Fibroblast of the aortic adventitia (primary cell): ENCODE results near the gene OTX2. TPM values are rescaled to one million over a fixed set of nuclear protein-coding genes. Genes with fewer than 3 reads are reported as not detected.

Experiments
- DNase-seq: peaks from one replicate; pipeline ENCODE4 v3.0.0-alpha.2; 2010; ENCODE audit warnings: low read depth
- H3K4me3 ChIP-seq: 2 replicates; pipeline ENCODE4 v1.5.1; 2011; ENCODE audit warnings: low read depth, mild to moderate bottlenecking, control low read depth, low read length, moderate library complexity
- CTCF ChIP-seq: IDR thresholded peaks from 2 replicates; pipeline ENCODE4 v1.5.1; 2011; ENCODE audit warnings: mild to moderate bottlenecking, low read length, control low read depth, inconsistent platforms; ENCODE audit not compliant: insufficient read depth
- total RNA-seq: library from RNA; depleted of rRNA; stranded (reverse); fragments of >200 nt; gene quantifications from 2 replicates; pipeline ENCODE4 v1.2.3, GENCODE V29; 2012; ENCODE audit warnings: low replicate concordance

OTX2 gene
- total RNA-seq, 1 donor: not detected

- no peak for DNase-seq
- no peak overlapping the region for H3K4me3 ChIP-seq
- no peak for TF ChIP-seq CTCF
Measured at GRCh38 chr14:56770512-56770911, 39.8 kb downstream of the OTX2 start.

DNA sequence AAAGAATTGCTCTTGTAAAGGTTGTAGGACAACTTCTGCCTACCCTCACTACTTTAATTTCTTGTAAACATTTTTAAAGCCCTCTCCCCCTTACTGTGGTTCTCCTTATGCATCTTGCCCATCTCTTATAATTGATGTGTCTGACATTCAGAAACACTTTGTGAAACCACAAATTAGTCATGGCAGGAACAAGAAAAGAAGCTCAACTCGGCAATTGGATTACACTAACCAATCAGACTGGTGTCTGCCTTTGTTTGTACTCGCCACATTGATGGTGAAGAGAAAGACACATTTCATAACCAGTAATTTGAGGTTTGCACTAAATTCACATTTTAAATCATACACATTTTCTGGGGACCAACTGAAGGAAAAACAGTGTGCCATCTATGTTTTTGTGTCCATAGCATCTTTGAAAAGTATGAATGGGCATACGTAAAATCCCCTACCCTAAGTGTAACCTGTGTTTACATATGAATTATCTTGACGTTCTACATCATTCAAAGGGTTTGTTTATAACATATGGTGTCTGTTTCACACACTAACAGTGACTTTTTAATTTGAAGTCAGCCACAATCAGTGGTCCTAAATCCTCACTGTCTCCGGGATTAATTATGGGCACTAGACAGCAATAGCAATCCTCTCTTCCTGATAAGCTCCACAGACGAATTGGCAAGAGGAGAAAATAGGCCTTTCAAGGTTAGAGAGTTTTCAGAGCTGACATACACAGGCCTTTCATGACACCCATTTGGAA is 49.9 kb downstream of the OTX2 start:
- no peak for DNase-seq
- no peak for TF ChIP-seq CTCF
- no peak overlapping the region for H3K4me3 ChIP-seq

- DNase-seq: no peak
- no peak overlapping the region for H3K4me3 ChIP-seq
- TF ChIP-seq CTCF: no peak
Measured at GRCh38 chr14:56759633-56760032, 50.6 kb downstream of the OTX2 start.

- no peak overlapping the region for H3K4me3 ChIP-seq
- no peak for TF ChIP-seq CTCF
- DNase-seq: no peak
Measured at GRCh38 chr14:56759094-56759493, 51.2 kb downstream of the OTX2 start.

- TF ChIP-seq CTCF: no peak
Measured at GRCh38 chr14:56754921-56755320, 55.4 kb downstream of the OTX2 start.

GRCh38 chr14:56753396-56753795 is 56.9 kb downstream of the OTX2 start:
- DNase-seq: no peak
- H3K4me3 ChIP-seq: no peak overlapping the region
- no peak for TF ChIP-seq CTCF

More at GRCh38 chr14:56754921-56755320, 55.4 kb downstream of the OTX2 start:
- H3K4me3 ChIP-seq: no peak overlapping the region
- DNase-seq: no peak

GRCh38 chr14:56752428-56752827 is 57.9 kb downstream of the OTX2 start:
- DNase-seq: no peak
- no peak overlapping the region for H3K4me3 ChIP-seq
- TF ChIP-seq CTCF: no peak
